CD4-positive, alpha-beta T cell treated with Interleukin-12 subunit alpha and Interleukin-12 subunit beta, for 1 hour (primary cell): ENCODE results near the gene CDC16.

ENCODE experiments used
- DNase-seq: peaks from one replicate; pipeline ENCODE4 v3.0.0-alpha.2; 2020

Gene CDC16

GRCh38 chr13:114304346-114305034 lies 69.8 kb downstream of the CDC16 start:
- DNase-seq: no peak

GRCh38 chr13:114309086-114309485 lies 74.4 kb downstream of the CDC16 start:
- no peak for DNase-seq

GRCh38 chr13:114309806-114310410 lies 75.2 kb downstream of the CDC16 start:
- no peak for DNase-seq

- DNase-seq: no peak
Observed at GRCh38 chr13:114310956-114311355, 76.3 kb downstream of the CDC16 start.

GRCh38 chr13:114311387-114311786 lies 76.7 kb downstream of the CDC16 start:
- no peak for DNase-seq

GRCh38 chr13:114311908-114312307 lies 77.2 kb downstream of the CDC16 start:
- DNase-seq: no peak

- DNase-seq: peak; percentile 8
Observed at GRCh38 chr13:114313061-114313860, 78.6 kb downstream of the CDC16 start.

- DNase-seq: peak; percentile 91
Observed at GRCh38 chr13:114314074-114314912, 79.6 kb downstream of the CDC16 start, which contains the start of gene CHAMP1. TSS of gene CHAMP1 (plus strand) at chr13:114314503. CDS start at chr13:114323843, 9,340 bp downstream.

GRCh38 chr13:114315074-114315785 lies 80.5 kb downstream of the CDC16 start:
- peak; percentile 30 for DNase-seq

- no peak for DNase-seq
Observed at GRCh38 chr13:114318624-114319023, 83.9 kb downstream of the CDC16 start.

GRCh38 chr13:114319441-114319913 lies 84.8 kb downstream of the CDC16 start:
- no peak for DNase-seq

- no peak for DNase-seq
Observed at GRCh38 chr13:114320065-114320464, 85.4 kb downstream of the CDC16 start.

GRCh38 chr13:114321256-114321655 lies 86.6 kb downstream of the CDC16 start:
- DNase-seq: no peak
